Nephron progenitor cell (in vitro differentiated cells): ENCODE results near the gene CTNNA3.

Experiments used
- DNase-seq: peaks from one replicate; pipeline ENCODE4 v3.0.0; 2021
- H3K27ac Mint-ChIP-seq: 2 replicates; pipeline ENCODE4 v1.8.0; 2021; ENCODE audit warnings: mild to moderate bottlenecking, moderate library complexity, mixed read lengths
- H3K27me3 Mint-ChIP-seq: 2 replicates; pipeline ENCODE4 v1.8.0; 2021; ENCODE audit warnings: mild to moderate bottlenecking, low read depth, mixed read lengths; ENCODE audit not compliant: poor library complexity
- H3K36me3 Mint-ChIP-seq: 2 replicates; pipeline ENCODE4 v1.8.0; 2021; ENCODE audit warnings: low read depth, mixed read lengths
- H3K4me1 Mint-ChIP-seq: 2 replicates; pipeline ENCODE4 v1.8.0; 2021; ENCODE audit warnings: mixed read lengths
- H3K4me3 Mint-ChIP-seq: 2 replicates; pipeline ENCODE4 v1.8.0; 2021; ENCODE audit warnings: mild to moderate bottlenecking, moderate library complexity, mixed read lengths
- H3K9me3 Mint-ChIP-seq: 2 replicates; pipeline ENCODE4 v1.8.0; 2021; ENCODE audit warnings: mild to moderate bottlenecking, moderate library complexity, mixed read lengths
- TF ChIP-seq, protein P1 (sequence below): fragments of 200-600 bp; sonication (generic); IDR thresholded peaks from 2 replicates; pipeline ENCODE4 v1.5.0; 2021; ENCODE audit warnings: antibody characterized with exemption

The CTNNA3 gene

DNA sequence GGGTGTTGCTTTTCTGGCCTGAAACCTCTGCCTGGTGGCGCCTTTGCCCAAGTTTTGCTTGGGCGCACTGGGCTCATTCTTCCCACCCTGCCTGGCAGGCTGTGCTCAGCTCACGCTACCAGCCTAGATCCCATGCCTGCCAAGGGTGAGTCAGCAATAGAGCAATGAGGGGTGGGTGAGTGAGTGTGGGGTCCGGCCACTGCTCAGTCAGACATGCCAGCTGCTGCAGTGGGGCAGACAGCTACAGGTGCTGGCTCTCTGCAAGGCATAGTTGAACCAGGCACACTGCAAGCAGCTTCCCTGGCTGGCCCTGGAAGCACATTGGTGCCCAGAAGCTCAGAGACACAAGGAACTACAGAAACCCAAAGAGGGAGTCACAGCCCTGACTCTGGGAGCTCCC is 1451.0 kb downstream of the CTNNA3 start:
- H3K36me3 Mint-ChIP-seq, result no peaks in the 10 kb centered on the region
- no peak overlapping the region for H3K27ac Mint-ChIP-seq
- no peaks in the 10 kb centered on the region for H3K4me1 Mint-ChIP-seq
- no peak overlapping the region for H3K4me3 Mint-ChIP-seq
- H3K9me3 Mint-ChIP-seq, result peaks cover 8% of the 10 kb centered on the region
- H3K27me3 Mint-ChIP-seq, result no peaks in the 10 kb centered on the region
- TF ChIP-seq, protein P1, sequence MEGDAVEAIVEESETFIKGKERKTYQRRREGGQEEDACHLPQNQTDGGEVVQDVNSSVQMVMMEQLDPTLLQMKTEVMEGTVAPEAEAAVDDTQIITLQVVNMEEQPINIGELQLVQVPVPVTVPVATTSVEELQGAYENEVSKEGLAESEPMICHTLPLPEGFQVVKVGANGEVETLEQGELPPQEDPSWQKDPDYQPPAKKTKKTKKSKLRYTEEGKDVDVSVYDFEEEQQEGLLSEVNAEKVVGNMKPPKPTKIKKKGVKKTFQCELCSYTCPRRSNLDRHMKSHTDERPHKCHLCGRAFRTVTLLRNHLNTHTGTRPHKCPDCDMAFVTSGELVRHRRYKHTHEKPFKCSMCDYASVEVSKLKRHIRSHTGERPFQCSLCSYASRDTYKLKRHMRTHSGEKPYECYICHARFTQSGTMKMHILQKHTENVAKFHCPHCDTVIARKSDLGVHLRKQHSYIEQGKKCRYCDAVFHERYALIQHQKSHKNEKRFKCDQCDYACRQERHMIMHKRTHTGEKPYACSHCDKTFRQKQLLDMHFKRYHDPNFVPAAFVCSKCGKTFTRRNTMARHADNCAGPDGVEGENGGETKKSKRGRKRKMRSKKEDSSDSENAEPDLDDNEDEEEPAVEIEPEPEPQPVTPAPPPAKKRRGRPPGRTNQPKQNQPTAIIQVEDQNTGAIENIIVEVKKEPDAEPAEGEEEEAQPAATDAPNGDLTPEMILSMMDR, result no peak
- DNase-seq, result no peak

DNA sequence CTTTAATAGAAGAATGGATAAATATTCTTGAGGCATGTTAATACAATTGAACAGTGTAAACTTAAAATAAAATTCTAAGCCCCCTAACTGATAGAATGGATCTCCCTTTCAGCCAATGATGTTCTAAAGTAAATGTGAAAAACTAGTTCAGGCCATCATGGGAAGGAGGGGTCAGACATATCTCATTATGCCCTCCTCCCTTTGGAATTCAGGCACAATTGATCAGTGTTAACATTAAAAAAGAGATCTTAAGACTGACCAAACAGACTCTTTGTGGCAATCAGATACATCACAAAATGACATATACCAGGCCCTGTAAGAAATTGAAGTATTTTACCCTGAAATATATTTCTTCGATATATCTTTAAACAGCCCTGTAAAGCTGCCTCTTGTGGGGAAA is 1453.1 kb downstream of the CTNNA3 start:
- no peak for DNase-seq
- TF ChIP-seq, protein P1, result no peak
- Mint-ChIP-seq H3K9me3 (peaks cover under 1% of the 10 kb centered on the region), H3K36me3 (no peaks in the 10 kb centered on the region), H3K4me3 (no peak overlapping the region), H3K27me3 (no peaks in the 10 kb centered on the region), H3K4me1 (no peaks in the 10 kb centered on the region), H3K27ac (no peak overlapping the region)

DNA sequence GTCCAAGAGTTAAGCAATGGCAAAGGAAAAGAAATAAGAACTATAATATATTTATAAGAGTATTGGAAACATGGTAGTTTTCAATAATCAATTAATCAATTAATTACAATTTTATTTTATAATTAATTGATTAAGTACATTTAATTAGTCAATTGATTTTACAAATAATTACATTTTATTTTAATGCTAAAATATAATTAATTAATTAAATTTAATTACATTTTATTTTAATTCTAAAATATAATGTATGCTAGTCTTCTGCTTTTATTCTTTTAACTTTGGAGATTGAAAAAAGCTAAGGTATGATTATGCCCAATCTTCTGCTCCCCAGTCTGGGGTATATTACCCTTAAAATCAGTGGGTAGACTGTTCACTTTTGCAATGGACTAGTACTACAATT is 1456.9 kb downstream of the CTNNA3 start:
- TF ChIP-seq, protein P1, result no peak
- Mint-ChIP-seq H3K36me3 (no peaks in the 10 kb centered on the region), H3K27ac (no peak overlapping the region), H3K4me1 (no peaks in the 10 kb centered on the region), H3K4me3 (no peak overlapping the region), H3K27me3 (no peaks in the 10 kb centered on the region), H3K9me3 (no peaks in the 10 kb centered on the region)
- DNase-seq, result no peak

DNA sequence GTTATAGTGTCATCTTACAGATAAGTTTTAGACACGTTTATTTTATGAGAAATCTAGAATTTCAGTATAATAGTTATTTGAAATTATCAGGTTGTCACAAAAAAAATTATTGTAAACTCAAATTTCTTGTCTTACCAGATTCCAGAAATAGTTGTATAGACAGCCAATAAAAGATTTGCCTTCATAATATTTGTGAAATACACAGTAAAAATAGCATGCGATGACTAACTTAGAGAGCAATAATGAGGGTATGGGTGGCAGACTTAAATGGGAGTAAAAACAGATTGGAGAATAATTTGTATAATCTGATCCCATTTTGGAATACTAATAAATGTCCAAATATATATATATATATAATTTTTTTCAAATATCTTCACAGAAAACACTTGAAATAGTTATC is 1457.7 kb downstream of the CTNNA3 start:
- Mint-ChIP-seq H3K36me3 (no peaks in the 10 kb centered on the region), H3K27ac (no peak overlapping the region), H3K4me3 (no peak overlapping the region), H3K4me1 (no peaks in the 10 kb centered on the region), H3K27me3 (no peaks in the 10 kb centered on the region), H3K9me3 (no peaks in the 10 kb centered on the region)
- no peak for DNase-seq
- TF ChIP-seq, protein P1, result no peak

DNA sequence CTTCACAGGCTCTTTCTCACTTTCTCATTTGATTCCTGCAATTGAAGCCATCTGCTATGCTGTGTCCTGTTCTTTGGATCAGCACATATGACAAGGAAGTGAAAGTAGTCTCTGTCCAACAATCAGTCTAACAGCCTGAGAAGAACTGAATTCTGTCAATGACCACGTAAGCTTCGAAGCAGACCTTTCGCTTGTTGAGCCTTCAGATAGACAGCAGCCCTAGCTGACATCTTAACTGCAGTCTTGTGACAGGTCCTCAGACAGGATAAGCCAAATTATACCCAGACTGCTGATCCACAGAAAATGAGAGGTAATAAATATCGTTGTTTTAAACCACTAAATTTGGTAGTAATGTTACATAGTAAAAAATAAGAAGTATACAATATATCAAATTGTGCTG is 1461.1 kb downstream of the CTNNA3 start:
- TF ChIP-seq, protein P1, result no peak
- Mint-ChIP-seq H3K4me3 (no peak overlapping the region), H3K4me1 (no peaks in the 10 kb centered on the region), H3K27ac (no peak overlapping the region), H3K9me3 (peaks cover 12% of the 10 kb centered on the region), H3K36me3 (no peaks in the 10 kb centered on the region), H3K27me3 (no peaks in the 10 kb centered on the region)
- no peak for DNase-seq

- no peak overlapping the region for H3K27ac Mint-ChIP-seq
- H3K9me3 Mint-ChIP-seq, result peaks cover 41% of the 10 kb centered on the region
- no peaks in the 10 kb centered on the region for H3K27me3 Mint-ChIP-seq
Measured at GRCh38 chr10:66228887-66229286, 1467.1 kb downstream of the CTNNA3 start.

More at GRCh38 chr10:66228887-66229286, 1467.1 kb downstream of the CTNNA3 start:
- no peaks in the 10 kb centered on the region for H3K4me1 Mint-ChIP-seq
- no peak for DNase-seq
- H3K36me3 Mint-ChIP-seq, result no peaks in the 10 kb centered on the region
- TF ChIP-seq, protein P1, result no peak
- H3K4me3 Mint-ChIP-seq, result no peak overlapping the region
